GM18498 (cell line): Measurements from ENCODE around the gene ADGRG1.
"Not testable (repeated sequence)": the region's sequence is repeated elsewhere in the genome, so short reads cannot be mapped to it uniquely, and the experiment has no call there.

Experiments
- ATAC-seq: cut with Tn5 transposase; IDR thresholded peaks from one replicate; pipeline ENCODE4 v1.9.1; 2021; ENCODE audit warnings: mild to moderate bottlenecking, moderate library complexity; ENCODE audit not compliant: unreplicated experiment

Gene ADGRG1

GRCh38 chr16:57663917-57664661, 35.7 kb downstream of the ADGRG1 start:
- ATAC-seq, result no peak

- no peak for ATAC-seq
Measured at GRCh38 chr16:57664662-57665025, 36.2 kb downstream of the ADGRG1 start.

- no peak for ATAC-seq
Measured at GRCh38 chr16:57665541-57665940, 37.1 kb downstream of the ADGRG1 start.

- no peak for ATAC-seq
Measured at GRCh38 chr16:57666353-57667047, 38.1 kb downstream of the ADGRG1 start.

GRCh38 chr16:57667048-57667525, 38.7 kb downstream of the ADGRG1 start:
- no peak for ATAC-seq

- no peak for ATAC-seq
Measured at GRCh38 chr16:57667526-57668262, 39.3 kb downstream of the ADGRG1 start.

GRCh38 chr16:57668263-57668571, 39.8 kb downstream of the ADGRG1 start, which contains the start of gene ADGRG3:
Gene ADGRG3, plus strand, starts transcription at chr16:57668306. Its CDS starts 42 bp downstream, at chr16:57668348.
- no peak for ATAC-seq

- ATAC-seq, result no peak
Measured at GRCh38 chr16:57668630-57669475, 40.4 kb downstream of the ADGRG1 start.

GRCh38 chr16:57669476-57670162, 41.2 kb downstream of the ADGRG1 start:
- no peak for ATAC-seq

GRCh38 chr16:57670196-57670595, 41.8 kb downstream of the ADGRG1 start:
- ATAC-seq, result no peak

GRCh38 chr16:57671451-57671850, 43.0 kb downstream of the ADGRG1 start:
- ATAC-seq, result not testable (repeated sequence)

GRCh38 chr16:57672416-57672815, 44.0 kb downstream of the ADGRG1 start:
- ATAC-seq, result no peak

GRCh38 chr16:57672824-57673223, 44.4 kb downstream of the ADGRG1 start:
- ATAC-seq, result no peak

- ATAC-seq, result no peak
Measured at GRCh38 chr16:57675741-57676551, 47.5 kb downstream of the ADGRG1 start.

- no peak for ATAC-seq
Measured at GRCh38 chr16:57676553-57677085, 48.2 kb downstream of the ADGRG1 start.

- no peak for ATAC-seq
Measured at GRCh38 chr16:57677622-57678369, 49.4 kb downstream of the ADGRG1 start.

- ATAC-seq, result no peak
Measured at GRCh38 chr16:57679016-57679415, 50.6 kb downstream of the ADGRG1 start.

- no peak for ATAC-seq
Measured at GRCh38 chr16:57679767-57680482, 51.5 kb downstream of the ADGRG1 start.
